ENCODE results near the gene ZFHX3. TPM values are rescaled to one million over a fixed set of nuclear protein-coding genes. Genes with fewer than 3 reads are reported as not detected.
A peak's percentile ranks its signal among the peaks of the same experiment; 100 is the strongest.
"Not testable (repeated sequence)": the region's sequence is repeated elsewhere in the genome, so short reads cannot be mapped to it uniquely, and the experiment has no call there.

ZFHX3 gene, protein sequence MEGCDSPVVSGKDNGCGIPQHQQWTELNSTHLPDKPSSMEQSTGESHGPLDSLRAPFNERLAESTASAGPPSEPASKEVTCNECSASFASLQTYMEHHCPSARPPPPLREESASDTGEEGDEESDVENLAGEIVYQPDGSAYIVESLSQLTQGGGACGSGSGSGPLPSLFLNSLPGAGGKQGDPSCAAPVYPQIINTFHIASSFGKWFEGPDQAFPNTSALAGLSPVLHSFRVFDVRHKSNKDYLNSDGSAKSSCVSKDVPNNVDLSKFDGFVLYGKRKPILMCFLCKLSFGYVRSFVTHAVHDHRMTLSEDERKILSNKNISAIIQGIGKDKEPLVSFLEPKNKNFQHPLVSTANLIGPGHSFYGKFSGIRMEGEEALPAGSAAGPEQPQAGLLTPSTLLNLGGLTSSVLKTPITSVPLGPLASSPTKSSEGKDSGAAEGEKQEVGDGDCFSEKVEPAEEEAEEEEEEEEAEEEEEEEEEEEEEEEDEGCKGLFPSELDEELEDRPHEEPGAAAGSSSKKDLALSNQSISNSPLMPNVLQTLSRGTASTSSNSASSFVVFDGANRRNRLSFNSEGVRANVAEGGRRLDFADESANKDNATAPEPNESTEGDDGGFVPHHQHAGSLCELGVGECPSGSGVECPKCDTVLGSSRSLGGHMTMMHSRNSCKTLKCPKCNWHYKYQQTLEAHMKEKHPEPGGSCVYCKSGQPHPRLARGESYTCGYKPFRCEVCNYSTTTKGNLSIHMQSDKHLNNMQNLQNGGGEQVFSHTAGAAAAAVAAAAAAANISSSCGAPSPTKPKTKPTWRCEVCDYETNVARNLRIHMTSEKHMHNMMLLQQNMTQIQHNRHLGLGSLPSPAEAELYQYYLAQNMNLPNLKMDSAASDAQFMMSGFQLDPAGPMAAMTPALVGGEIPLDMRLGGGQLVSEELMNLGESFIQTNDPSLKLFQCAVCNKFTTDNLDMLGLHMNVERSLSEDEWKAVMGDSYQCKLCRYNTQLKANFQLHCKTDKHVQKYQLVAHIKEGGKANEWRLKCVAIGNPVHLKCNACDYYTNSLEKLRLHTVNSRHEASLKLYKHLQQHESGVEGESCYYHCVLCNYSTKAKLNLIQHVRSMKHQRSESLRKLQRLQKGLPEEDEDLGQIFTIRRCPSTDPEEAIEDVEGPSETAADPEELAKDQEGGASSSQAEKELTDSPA (N-terminal part only)
- total RNA-seq, result 4.5 and 14.2 TPM in 2 replicates

DNA sequence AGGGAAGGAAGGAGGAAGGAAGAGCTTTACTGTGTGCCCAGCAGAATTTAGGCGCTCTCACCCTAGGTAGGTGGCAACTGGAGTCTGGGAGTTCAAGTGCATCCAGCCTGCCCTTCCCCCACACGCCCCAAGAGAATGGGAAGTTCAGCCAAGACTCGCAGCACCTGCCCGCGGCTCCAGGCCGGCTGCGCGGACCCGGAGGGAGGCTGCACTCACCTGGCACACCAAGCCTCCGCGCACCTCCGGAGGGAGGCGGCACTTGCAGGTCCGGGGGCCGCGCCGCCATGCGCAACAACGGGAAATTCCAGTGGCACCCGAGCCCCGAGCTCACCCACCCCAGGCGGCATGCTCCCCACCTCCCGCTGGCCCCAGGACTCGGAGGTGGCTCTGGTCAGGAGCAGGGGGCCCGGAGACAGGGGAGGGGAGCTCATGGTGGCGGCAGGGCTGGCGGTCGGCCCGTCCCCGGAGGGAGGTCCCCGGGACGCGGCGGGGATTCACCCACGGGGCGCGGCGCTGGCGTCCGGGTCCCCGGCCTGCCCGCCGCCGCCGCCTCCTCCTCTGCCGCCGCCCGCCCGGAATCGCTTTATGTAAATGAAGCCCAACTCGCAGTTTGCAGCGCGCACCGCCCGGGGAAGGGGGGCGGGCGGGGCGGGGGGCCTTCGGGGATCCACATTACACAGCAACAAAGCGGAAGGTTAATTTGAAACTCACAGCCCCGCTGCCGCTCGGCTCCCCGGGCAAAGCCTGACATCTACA is at the start of gene ZFHX3:
TSS of gene ZFHX3 (minus strand) at position 593 of the 756 bp plus-strand sequence. CDS start 87,983 bp downstream, outside the sequence.
- no peak for DNase-seq (ENCODE audit: low read depth)

DNA sequence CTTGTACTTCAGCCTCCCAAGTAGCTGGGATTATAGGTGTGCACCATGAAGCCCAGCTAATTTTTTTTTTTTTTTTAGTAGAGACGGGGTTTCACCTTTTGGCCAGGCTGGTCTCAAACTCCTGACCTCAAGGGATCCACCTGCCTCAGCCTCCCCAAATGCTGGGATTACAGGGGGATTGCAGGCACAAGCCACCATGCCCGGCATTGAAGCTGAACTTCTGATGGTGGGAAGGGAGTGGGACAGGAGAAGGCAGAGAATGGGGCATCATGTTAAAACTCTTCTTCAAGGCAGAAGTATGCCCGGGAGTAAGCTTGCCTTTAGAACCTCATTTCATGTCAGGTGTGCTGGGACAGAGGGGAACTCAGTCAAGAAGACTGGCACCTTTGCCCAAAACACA is 48.6 kb upstream of the ZFHX3 start:
- no peak for DNase-seq (ENCODE audit: low read depth)

- DNase-seq (ENCODE audit: low read depth), result no peak
Measured at GRCh38 chr16:73095885-73096421, 48.0 kb upstream of the ZFHX3 start.

- DNase-seq (ENCODE audit: low read depth), result no peak
Measured at GRCh38 chr16:73095142-73095820, 47.4 kb upstream of the ZFHX3 start.

DNA sequence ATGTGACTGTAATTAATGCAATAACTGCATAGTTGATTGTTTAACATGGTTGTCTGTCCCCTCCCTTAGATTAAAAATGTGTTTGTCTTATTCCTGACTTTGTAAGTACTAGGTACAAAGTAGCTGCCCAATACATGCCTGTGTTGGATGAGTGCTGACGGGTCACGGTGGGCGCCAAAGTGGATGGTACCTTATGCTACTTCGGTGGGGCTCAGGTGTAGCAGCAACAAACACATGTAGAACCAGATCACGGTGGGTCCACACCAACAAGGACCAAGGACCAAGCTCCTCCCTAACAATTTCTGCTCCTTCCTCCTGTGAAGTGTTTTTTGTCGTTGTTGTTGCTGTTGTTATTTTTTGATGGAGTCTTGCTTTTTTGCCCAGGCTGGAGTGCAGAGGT is 46.4 kb upstream of the ZFHX3 start:
- no peak for DNase-seq (ENCODE audit: low read depth)

- DNase-seq (ENCODE audit: low read depth), result no peak
Measured at GRCh38 chr16:73093146-73094144, 45.5 kb upstream of the ZFHX3 start.

GRCh38 chr16:73092236-73092781 is 44.4 kb upstream of the ZFHX3 start:
- no peak for DNase-seq (ENCODE audit: low read depth)

GRCh38 chr16:73091174-73091573 is 43.2 kb upstream of the ZFHX3 start:
- no peak for DNase-seq (ENCODE audit: low read depth)

- DNase-seq (ENCODE audit: low read depth), result no peak
Measured at GRCh38 chr16:73089420-73089819, 41.5 kb upstream of the ZFHX3 start.

- no peak for DNase-seq (ENCODE audit: low read depth)
Measured at GRCh38 chr16:73086108-73086507, 38.2 kb upstream of the ZFHX3 start.

DNA sequence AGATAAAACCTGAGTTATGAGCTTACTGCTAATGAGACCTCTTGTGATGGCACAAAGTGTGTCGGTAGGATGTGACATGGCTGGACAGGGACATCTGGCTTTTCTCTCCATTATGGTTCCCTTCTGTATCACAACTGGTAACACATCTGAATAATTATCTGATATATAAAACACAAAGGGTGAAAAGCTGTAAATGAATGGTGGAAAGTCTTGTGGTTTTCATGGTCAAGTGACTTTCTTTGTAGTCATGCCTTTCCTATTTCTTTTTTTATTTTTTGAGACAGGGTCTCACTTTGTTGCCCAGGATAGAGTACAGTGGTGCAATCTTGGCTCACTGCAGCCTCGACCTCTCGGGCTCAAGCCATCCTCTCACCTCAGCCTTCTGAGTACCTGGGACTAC is 35.3 kb upstream of the ZFHX3 start:
- DNase-seq (ENCODE audit: low read depth), result peak; percentile 86

DNA sequence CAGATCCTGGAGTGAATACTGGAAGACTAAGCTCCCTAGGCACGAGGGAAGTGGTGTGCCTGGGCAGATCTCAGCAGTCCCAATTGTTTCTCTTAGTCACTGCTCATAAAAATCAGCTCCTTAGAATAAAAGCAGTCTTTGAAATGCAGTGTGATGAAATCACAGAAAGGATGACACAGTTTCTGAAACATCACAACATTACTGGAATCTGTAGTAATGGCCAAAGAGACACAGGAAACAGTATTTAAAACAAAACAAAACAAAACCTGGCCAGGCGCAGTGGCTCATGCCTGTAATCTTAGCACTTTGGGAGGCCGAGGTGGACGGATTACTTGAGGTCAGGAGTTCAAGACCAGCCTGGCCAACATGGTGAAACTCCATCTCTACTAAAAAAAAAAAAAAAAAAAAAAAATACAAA is 34.7 kb upstream of the ZFHX3 start:
- peak; percentile 98 for DNase-seq (ENCODE audit: low read depth)

DNA sequence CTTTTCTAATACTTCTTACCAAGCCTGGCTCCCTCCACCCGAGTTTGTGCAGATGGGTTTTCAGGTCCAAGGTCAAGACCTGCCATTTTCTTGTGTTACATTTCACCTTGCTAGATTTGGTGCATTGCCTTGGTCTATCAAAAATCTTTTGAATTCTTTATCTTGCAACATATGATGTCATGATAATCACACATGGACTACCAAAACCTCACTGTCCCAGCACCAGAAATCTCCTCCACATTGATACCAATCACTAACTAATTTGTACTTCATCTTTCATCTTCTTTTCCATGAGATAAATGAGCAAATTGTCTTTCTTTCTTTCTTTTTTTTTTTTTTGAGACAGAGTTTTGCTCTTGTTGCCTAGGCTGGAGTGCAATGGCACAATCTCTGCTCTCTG is 33.0 kb upstream of the ZFHX3 start:
- DNase-seq (ENCODE audit: low read depth), result no peak

DNA sequence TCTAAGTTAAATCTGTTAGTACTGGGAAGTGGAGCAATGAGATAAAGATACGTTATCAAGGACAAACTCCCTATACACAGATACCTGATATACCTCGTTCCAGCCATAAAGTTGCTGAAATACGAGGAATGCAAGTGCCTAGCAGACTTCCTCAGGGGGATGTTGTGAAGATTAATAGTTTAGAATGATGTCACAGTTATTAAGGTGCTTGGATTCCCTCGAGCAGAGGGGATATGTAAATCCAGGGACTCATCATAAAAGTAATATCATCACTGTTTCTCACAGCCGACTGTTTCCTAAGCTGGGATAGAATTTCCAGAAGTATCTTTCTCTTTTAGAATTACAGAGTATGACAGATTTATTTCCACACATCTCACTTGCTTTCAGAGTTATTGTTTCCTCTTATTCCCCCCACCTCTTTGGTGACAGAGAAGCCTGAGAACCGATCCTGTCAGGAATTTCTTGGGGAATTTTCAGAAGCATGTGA is 28.4 kb upstream of the ZFHX3 start:
- DNase-seq (ENCODE audit: low read depth), result no peak

GRCh38 chr16:73074382-73074781 is 26.5 kb upstream of the ZFHX3 start:
- no peak for DNase-seq (ENCODE audit: low read depth)

- not testable (repeated sequence) for DNase-seq (ENCODE audit: low read depth)
Measured at GRCh38 chr16:73072051-73072450, 24.1 kb upstream of the ZFHX3 start.

- no peak for DNase-seq (ENCODE audit: low read depth)
Measured at GRCh38 chr16:73071131-73071940, 23.4 kb upstream of the ZFHX3 start.
